GM12801 (cell line): Measurements from ENCODE around the gene LBH.

Experiments
- TF ChIP-seq, protein P1 (sequence below): IDR thresholded peaks from one replicate; pipeline ENCODE4 v1.5.1; 2011; ENCODE audit warnings: control low read depth; ENCODE audit not compliant: insufficient read length; ENCODE audit errors: extremely low read depth

The LBH gene

DNA sequence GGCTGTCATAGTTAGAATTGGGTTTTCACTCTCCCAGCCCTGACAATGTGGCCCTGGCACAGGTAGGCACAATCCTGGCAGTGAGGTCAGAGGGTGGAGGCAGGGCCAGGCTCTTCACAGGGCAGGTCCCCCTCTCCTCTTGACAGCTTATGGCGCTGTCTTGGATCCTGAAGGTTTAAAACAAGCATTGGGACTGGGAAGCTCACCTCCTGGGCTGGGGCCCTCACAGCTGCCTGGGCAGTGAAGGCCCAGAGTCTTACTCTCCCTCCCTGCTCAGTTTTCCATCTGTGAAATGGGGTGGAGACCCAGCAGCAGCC is 23.3 kb downstream of the LBH start:
- TF ChIP-seq, protein P1, sequence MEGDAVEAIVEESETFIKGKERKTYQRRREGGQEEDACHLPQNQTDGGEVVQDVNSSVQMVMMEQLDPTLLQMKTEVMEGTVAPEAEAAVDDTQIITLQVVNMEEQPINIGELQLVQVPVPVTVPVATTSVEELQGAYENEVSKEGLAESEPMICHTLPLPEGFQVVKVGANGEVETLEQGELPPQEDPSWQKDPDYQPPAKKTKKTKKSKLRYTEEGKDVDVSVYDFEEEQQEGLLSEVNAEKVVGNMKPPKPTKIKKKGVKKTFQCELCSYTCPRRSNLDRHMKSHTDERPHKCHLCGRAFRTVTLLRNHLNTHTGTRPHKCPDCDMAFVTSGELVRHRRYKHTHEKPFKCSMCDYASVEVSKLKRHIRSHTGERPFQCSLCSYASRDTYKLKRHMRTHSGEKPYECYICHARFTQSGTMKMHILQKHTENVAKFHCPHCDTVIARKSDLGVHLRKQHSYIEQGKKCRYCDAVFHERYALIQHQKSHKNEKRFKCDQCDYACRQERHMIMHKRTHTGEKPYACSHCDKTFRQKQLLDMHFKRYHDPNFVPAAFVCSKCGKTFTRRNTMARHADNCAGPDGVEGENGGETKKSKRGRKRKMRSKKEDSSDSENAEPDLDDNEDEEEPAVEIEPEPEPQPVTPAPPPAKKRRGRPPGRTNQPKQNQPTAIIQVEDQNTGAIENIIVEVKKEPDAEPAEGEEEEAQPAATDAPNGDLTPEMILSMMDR, result no peak

DNA sequence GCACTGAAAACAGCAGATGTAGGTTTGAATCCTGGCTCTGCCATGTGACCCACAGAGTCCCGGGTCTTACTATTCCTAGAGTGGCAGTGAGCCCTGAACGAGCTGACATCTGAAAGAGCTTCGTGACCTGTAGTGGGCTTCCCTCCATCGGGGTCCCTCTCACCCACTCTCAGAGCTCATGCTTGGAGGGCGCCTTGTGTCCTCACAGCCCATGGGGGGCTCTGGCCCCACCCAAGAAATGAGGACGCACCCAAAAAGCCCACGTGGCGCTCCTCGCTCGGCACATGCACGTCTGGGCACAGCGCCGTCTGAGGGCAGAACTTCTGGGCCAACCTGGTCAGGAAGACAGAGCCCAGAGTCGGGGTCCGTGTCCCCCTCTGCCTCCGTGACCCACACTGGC is 23.7 kb downstream of the LBH start:
- TF ChIP-seq, protein P1, result no peak

DNA sequence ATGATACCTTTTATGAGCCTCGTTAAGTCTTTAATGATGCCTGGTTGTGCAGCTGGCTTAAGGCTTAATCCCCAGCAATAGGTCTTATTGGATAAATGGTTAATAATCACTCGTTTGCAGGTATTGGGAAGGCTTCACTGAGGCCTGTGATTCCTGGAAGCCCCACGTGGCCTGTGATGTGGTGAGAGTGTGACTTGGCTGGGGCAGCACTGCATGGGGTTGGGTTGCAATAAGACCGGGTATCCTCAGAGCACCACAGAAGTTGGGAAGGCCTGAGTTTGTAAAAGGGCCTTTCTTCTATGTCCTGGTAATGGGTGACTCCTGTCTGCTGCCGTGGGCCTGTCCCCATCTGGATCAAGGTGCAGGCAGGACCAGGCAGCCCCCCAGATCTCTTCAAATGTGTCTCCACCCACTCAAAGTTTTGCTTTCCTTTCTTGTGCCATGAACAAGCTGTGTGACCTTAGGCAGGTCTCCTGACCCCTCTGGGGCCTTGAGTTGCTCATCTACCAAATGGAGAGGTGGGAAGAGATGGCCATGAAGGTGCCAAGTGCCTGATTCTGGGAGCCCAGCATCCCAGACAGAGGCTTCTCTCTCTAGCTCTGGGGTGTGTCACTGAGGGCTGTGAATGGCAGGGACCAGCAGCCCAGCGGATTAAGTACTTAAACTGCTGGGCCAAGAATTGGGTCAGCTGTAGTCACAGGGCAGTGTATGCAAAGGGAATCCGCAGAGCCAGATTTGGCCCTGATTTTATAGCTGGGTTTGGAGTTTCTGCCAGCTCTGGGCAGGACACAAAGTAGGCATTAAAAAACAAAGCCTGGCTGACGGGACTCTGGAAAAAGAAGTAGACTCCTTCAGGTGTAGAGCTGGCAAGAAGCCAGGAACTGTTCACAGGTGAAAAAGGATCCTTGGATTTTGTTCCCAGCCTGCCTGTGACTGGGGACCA is 24.4 kb downstream of the LBH start:
- TF ChIP-seq, protein P1, result no peak

DNA sequence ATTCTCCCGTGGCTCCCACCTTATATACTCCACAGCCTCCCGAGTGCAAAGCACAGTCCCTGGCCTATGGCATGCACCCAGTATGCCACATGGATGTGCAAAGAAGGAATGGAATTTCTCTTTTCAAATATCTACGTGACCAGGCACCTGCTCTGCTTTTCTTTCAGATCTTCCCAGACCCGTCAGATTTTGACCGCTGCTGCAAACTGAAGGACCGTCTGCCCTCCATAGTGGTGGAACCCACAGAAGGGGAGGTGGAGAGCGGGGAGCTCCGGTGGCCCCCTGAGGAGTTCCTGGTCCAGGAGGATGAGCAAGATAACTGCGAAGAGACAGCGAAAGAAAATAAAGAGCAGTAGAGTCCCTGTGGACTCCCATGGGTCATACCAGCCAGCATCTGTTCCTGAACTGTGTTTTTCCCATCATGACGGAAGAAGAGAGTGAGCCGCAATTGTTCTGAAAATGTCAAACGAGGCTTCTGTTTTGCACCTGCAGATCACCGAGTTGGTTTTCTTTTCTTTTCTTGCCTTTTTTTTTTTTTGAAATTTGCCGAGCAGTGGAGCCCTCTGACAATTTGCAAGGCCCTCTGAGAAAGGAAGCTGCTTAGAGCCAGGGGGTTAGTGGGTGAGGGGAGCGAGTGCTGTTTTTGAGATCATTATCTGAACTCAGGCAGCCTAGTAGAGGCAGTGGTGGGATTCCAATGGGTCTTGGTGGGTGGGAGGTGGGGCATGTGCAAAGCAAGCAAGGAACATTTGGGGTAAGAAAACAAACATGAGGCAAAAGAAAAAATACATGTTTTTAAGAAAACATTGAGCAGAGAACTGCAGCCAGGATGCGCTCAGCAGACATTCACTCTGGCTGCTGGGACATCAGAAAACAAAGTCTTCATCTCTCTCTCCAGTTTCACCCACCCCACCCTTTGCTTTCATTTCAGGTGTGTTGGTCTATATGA is 26.2 kb downstream of the LBH start:
- TF ChIP-seq, protein P1, result no peak

DNA sequence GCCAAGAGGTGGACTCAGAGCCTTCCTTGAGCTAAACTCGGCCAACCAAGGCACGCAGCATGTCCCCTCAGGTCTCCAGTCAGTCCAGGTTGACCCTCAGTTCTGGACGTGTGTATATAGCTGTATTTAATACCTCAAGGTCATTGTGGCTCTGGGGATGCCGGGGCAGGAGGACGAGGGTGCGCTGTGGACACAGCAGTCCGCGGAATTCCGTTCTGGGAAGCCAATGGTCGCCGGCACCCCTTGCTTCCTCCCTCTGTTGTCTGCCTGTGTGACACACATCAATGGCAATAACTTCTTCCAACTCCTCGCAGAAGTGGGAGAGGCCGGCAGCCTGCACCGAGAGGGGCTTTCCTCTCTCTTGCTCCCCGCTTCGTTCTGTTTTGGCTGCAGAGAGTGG is 27.7 kb downstream of the LBH start:
- TF ChIP-seq, protein P1, result no peak

DNA sequence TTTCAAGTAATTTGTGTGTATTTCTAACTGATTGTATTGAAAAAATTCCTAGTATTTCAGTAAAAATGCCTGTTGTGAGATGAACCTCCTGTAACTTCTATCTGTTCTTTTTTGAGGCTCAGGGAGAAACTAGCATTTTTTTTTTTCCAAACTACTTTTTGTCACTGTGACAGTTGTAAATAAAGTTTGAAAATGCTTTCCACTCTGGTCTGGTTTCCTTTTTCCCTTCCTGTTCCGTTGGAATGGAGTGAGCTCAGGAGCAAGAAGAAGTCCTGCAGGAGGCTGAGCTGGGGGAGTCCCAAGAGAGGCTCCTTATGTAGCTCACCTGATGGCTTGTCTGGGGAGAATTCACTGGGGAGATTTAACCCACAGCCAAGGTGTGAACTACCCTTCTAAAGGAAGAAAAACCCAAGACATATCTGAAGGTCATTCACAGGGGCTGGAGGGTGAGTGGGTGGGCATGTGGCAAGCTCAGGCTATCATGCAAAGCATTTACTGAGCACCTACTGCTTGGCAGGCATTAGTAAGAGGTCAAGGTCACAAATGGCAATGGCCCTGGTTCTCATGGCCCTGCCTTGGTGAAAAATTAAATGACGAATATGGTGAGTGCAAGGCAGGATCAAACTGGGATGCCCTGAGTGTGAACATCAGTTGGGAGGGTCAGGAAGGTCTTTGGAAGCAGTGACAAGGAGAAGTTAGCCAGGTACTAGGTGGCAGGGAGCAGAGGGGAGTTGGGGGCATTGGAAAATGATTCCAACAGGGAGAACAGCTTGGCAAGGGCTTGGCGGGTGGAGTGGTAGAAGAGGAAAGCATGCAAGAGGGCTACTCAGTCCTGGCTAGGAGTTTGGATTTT is 28.7 kb downstream of the LBH start:
- TF ChIP-seq, protein P1, result no peak

DNA sequence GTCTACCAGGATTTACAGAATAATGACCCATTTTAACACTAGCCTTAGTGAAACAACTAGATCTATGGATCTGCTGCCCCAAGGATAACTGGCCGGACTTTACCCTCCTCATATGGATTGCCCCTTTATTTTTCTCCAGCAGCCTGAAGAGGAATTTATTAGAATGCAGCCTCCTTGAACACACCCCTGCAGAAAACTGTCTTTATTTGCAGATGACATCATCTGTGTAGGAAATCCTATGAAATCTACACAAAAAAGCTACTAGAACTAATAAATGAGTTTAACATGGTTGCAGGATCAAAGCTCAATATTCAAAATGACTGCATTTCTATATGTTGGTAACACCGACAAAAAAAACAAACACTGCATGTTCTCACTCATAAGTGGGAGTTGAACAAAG is 29.6 kb downstream of the LBH start:
- TF ChIP-seq, protein P1, result no peak
